HG03025 (cell line): Measurements from ENCODE around the gene SPDEF.

Experiments used
- ATAC-seq: cut with Tn5 transposase; IDR thresholded peaks from one replicate; pipeline ENCODE4 v1.9.1; 2021; ENCODE audit warnings: mild to moderate bottlenecking, moderate library complexity; ENCODE audit not compliant: unreplicated experiment, low FRiP score

Gene SPDEF

GRCh38 chr6:34517966-34518365 is 38.2 kb downstream of the SPDEF start:
- no peak for ATAC-seq

GRCh38 chr6:34517461-34517881 is 38.7 kb downstream of the SPDEF start:
- ATAC-seq = no peak

GRCh38 chr6:34516391-34517324 is 39.5 kb downstream of the SPDEF start:
- no peak for ATAC-seq

- ATAC-seq = no peak
Observed at GRCh38 chr6:34515473-34516387, 40.4 kb downstream of the SPDEF start.

- ATAC-seq = no peak
Observed at GRCh38 chr6:34514593-34515472, 41.3 kb downstream of the SPDEF start.

DNA sequence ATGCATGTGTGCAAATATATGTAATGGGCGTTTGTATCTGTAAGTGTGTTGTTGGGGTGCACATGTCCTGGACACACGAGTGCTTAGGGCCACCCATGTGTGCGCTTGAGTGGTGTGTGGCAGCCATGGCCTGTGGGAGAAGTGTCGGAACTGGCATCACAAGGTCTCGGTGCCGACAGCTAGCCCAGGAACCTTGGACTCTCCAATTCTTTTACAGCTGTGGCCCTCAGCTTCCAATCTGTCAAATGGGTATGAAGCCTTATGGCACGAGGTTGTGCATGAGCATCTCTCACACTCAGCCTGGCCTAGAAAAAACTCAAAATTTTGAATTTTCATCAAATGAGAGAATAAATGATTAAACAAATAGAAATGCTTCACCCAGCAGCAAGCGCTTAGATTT is 42.0 kb downstream of the SPDEF start:
- no peak for ATAC-seq

DNA sequence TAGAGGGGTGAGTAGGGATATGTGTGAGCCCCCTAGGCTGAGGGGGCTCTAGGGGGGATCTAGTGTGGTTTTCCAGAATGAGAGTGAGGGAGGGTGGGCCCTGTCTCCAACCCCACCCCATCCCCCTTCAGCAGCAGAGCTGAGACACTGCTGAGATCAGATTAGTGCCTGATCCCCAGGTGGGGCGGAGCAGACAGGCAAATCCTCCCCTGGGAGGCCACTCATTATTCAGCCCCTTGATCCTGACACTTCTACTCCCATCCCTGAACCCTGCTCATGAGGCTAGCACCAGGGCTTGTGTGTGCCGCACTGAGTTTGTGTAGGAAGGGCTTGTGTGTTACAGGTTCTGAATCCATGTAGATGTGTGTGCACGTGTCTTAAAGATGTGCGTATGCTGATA is 42.5 kb downstream of the SPDEF start:
- ATAC-seq = no peak

DNA sequence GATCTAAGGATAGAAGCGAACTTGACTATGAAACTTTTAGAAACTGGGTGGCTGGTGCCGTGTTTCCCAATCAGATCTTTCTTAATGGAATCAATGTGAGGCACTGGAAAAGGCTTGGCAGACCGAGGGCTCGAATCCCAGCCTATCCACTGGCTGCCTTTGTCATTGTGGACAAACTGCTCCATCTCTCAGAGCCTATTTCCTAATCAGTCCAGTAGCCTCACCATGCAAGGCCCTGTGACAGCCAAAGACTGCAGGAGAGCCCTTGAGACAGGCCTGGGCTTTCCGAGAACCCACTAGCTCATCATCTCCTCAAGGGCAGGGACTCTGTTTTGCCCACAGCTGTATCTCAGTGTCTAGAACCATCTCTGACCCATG is 43.4 kb downstream of the SPDEF start:
- ATAC-seq = no peak

GRCh38 chr6:34511915-34512737 is 44.0 kb downstream of the SPDEF start:
- no peak for ATAC-seq

DNA sequence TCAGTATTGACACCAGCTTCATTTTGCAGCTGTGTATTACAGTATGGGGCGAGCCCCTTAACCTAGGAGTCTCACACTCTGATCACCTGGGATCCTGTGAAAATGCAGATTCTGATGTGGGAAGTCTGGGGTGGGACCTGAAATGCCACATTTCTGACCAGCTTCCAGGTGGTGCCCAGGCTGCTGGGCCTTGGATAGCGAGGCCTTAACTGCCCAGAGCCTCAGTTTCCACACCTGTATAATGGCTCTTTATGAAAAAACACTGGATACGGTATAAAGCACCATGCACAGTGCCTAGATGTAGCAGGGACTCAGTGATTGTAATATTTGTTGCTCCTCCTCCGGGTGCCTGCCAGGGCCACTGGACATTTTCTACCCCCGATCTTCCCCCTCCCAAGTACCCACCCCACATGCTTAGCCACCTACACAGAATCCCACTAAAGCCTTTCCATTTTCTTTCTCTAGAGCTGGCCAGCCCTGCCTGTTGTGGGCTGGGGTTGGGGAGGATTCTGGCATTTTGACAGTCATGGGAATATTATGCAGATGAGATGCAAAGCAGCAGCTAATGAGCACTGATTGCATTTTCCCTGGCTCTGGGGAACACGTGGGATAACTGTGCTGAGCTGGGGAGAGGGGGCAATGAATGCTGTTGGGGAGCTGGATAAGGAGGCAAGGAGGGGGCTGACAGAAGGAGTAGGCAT is 44.8 kb downstream of the SPDEF start:
- ATAC-seq = no peak

DNA sequence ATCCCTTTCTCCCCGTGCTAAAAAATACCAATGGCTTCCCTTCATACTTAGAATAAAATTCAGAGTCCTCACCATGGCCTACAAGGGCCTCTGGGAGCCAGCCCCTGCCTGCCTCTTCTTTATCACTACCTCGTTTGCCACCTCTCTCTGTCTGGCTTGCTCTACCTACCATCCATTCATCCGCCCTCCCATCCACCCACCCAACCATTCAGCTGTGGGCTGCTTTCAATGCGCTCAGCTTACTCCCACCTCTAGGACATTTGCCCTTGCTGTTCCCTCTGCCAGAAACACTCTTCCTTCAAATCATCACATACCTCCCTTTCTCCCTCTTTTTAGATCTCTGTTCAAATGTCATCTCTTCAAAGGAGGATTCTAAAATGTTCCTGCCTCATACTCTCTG is 45.8 kb downstream of the SPDEF start:
- ATAC-seq = no peak

DNA sequence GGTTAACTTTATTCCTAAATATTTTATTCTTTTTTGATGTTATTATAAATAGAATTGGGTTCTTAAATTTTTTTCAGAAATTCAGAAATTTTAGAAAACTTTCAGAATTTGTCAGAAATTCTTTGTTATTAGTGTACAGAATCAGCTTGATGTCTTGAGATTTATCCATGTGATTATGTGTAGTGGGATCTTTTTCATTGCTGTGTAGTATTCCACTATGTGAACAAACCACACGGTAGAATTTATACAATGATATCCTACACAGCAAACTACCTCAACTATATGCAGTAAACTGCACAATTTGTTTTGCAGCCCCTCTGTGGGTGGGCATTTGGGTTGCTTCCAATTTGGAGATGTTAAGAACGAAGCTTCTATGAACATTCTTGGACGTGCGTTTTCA is 46.3 kb downstream of the SPDEF start:
- no peak for ATAC-seq

DNA sequence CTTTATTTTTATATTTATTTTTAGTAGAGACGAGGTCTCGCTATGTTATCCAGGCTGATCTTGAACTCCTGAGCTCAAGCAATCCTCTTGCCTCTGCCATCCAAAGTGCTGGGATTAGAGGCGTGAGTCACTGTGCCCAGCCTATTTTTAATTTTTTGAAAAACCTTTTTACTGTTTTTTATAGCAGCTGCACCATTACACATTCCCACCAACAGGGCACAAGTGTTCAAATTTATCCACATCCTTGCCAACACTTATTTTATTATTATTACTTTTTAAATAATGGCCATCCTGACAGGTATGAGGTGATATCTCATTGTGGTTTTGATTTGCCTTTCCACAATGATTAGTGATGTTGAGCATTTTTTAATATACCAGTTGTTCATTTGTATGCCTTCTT is 47.7 kb downstream of the SPDEF start:
- no peak for ATAC-seq

DNA sequence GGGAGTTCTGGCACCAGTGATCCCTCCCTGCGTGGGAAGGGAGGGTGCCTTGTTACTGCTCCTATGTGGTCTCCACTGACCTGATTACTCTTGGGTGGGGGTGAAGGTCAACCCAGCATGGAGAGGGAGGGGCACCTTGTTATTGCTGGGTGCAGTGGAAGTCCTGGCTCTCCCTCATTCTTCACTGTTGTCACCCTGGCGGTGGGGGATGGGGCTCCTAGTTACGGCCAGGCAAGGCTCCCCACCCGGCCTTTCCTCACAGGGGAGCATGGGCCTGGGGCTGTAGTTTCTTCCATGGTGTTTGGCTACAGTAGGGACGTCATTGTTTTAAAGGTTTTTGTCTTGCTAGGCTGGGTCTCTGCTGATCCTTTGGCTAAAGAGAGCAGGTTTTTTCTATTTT is 49.4 kb downstream of the SPDEF start:
- ATAC-seq = no peak

GRCh38 chr6:34497411-34497810 is 58.7 kb downstream of the SPDEF start:
- ATAC-seq = no peak

DNA sequence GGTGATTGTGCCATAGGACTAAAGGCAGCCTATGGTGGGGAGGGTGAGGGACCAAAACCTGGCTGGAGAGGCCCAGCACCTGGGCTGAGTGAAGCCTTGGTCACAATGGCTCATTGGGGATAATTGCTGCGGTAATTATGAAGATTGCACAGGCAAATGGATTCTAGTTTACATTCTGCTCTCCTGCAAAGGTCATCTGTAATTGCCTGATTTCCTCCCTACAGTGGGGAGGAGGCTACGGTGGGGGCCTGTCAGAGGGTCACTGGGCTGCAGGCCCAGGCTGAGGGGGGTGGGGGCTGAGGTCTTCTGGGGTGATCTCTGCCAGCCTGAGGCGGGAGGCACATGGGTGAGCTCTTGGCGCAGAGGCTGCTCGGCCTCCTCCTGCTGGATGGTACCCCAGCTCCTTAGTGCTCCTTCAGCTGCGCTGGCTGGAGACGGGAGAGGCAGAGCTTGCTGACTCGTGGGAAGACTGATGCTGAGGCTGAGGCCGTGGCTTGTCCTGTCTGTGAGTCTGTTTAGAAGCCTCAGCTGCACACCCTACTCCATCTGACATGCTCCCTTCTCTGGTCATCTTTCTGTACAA is 59.9 kb downstream of the SPDEF start:
- ATAC-seq = no peak

DNA sequence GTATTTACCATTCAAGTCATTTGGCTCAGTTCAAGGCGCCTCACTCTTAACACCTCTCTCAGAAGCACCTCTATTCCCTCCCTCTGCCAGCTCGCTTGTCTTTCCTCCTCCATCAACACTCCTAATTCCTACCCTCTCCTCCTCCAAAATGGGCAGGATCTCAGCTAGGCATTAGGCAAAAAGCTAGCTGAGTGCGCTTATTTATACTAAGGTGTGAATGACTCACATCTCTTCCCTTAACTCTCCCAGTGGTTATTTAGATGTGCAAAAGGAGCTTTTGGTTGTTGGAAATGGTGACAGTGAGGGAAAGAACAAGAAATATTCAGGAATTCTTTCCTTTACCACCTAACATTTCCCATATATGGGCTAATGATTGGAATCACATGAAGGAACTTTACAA is 61.2 kb downstream of the SPDEF start:
- no peak for ATAC-seq

DNA sequence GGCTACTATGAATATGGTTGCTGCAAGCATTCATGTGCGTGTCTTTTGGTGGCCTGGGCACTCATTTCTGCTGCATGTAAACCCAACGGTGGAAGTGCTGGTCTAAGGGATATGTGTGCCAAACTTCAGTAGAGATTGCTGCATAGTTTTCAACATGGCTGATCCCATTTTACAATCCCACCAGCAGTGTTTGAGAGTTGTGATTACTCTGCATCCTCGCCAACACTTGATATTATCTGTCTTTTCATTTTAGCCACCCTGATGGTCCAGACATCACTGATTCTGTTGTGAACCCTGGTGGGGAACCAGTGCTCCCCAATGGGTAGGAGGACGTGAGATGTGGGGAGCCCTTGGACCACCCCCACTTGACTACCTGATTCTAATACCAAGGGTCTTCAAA is 62.8 kb downstream of the SPDEF start:
- no peak for ATAC-seq

GRCh38 chr6:34491091-34491430 is 65.1 kb downstream of the SPDEF start:
- ATAC-seq = no peak
